WERI-Rb-1 (cell line): ENCODE measurements around the gene ITGA7.

ENCODE experiments used
- DNase-seq: peaks from one replicate; pipeline ENCODE4 v3.0.0-alpha.2; 2020
- H3K27ac ChIP-seq: fragments of 250-450 bp; sonication (Bioruptor Pico); 2 replicates; pipeline ENCODE4 v1.5.1; 2020; ENCODE audit warnings: mild to moderate bottlenecking, moderate library complexity
- H3K27me3 ChIP-seq: fragments of 250-450 bp; sonication (Bioruptor Pico); 2 replicates; pipeline ENCODE4 v1.5.1; 2021; ENCODE audit warnings: mild to moderate bottlenecking, low read depth, moderate library complexity; ENCODE audit not compliant: insufficient read depth, severe bottlenecking
- H3K36me3 ChIP-seq: fragments of 250-450 bp; sonication (Bioruptor Pico); 2 replicates; pipeline ENCODE4 v1.5.1; 2020; ENCODE audit warnings: mild to moderate bottlenecking, moderate library complexity
- H3K4me3 ChIP-seq: 2 replicates; pipeline ENCODE4 v1.5.1; 2011; ENCODE audit warnings: low read depth, mild to moderate bottlenecking, control low read depth, low read length
- H3K9me3 ChIP-seq: fragments of 250-450 bp; sonication (Bioruptor Pico); 2 replicates; pipeline ENCODE4 v1.5.1; 2021; ENCODE audit warnings: mild to moderate bottlenecking, moderate library complexity; ENCODE audit not compliant: severe bottlenecking
- CTCF ChIP-seq: IDR thresholded peaks from 2 replicates; pipeline ENCODE4 v1.5.1; 2011; ENCODE audit warnings: low read depth, mild to moderate bottlenecking, control low read depth, inconsistent platforms, low read length

Gene ITGA7

GRCh38 chr12:55685671-55686070 lies 22.0 kb downstream of the ITGA7 start:
- no peak for DNase-seq
- H3K27me3 ChIP-seq = no peaks in the 10 kb centered on the region
- TF ChIP-seq CTCF = no peak

GRCh38 chr12:55684761-55685370 lies 22.8 kb downstream of the ITGA7 start:
- H3K27me3 ChIP-seq = no peaks in the 10 kb centered on the region
- H3K9me3 ChIP-seq = no peaks in the 10 kb centered on the region
- H3K4me3 ChIP-seq = no peak overlapping the region
- no peak for DNase-seq
- H3K27ac ChIP-seq = no peak overlapping the region
- no peak for TF ChIP-seq CTCF
- no peaks in the 10 kb centered on the region for H3K36me3 ChIP-seq

More at GRCh38 chr12:55685671-55686070, 22.0 kb downstream of the ITGA7 start:
- H3K9me3 ChIP-seq = no peaks in the 10 kb centered on the region
- H3K4me3 ChIP-seq = no peak overlapping the region
- H3K36me3 ChIP-seq = no peaks in the 10 kb centered on the region
- no peak overlapping the region for H3K27ac ChIP-seq

- H3K36me3 ChIP-seq = no peaks in the 10 kb centered on the region
- H3K9me3 ChIP-seq = no peaks in the 10 kb centered on the region
- H3K27me3 ChIP-seq = no peaks in the 10 kb centered on the region
- TF ChIP-seq CTCF = no peak
- no peak for DNase-seq
- H3K4me3 ChIP-seq = no peak overlapping the region
- no peak overlapping the region for H3K27ac ChIP-seq
Measured at GRCh38 chr12:55683676-55684075, 24.0 kb downstream of the ITGA7 start.

GRCh38 chr12:55682087-55682796 lies 25.5 kb downstream of the ITGA7 start:
- Histone ChIP-seq H3K27me3 (no peaks in the 10 kb centered on the region), H3K9me3 (no peaks in the 10 kb centered on the region), H3K4me3 (peak overlapping the region; percentile 41), H3K27ac (no peak overlapping the region), H3K36me3 (no peaks in the 10 kb centered on the region)
- no peak for TF ChIP-seq CTCF
- no peak for DNase-seq

GRCh38 chr12:55681142-55682077 lies 26.3 kb downstream of the ITGA7 start:
- DNase-seq = peak; percentile 69
- no peak overlapping the region for H3K27ac ChIP-seq
- TF ChIP-seq CTCF = peak; percentile 60
- H3K9me3 ChIP-seq = no peaks in the 10 kb centered on the region
- no peaks in the 10 kb centered on the region for H3K27me3 ChIP-seq
- H3K36me3 ChIP-seq = no peaks in the 10 kb centered on the region
- peak overlapping the region; percentile 41 for H3K4me3 ChIP-seq
